Measurements from ENCODE around the gene GYG2.

GRCh38 chrX:2840961-2841360 lies 12.2 kb downstream of the GYG2 start:
- TF ChIP-seq PLSCR1 (CRISPR knock-in tag; IDR thresholded peaks at IDR 0.05; ENCODE audit: borderline replicate concordance) (no peak), TOPORS (CRISPR knock-in tag; IDR thresholded peaks at IDR 0.05) (no peak), CTCF (CRISPR knock-in tag; IDR thresholded peaks at IDR 0.05) (no peak)
